Body of pancreas (tissue), 4 donors: ENCODE data around the gene MON1A. TPM values are rescaled to one million over a fixed set of nuclear protein-coding genes. Genes with fewer than 3 reads are reported as not detected.

Experiments
- ATAC-seq: fragments of 150-250 bp; one replicate; pipeline ENCODE4 v1.9.1; 2016
- DNase-seq, 4 donors: peaks; one replicate each; pipeline ENCODE4 v3.0.0-alpha.2; 2019
- H3K27ac ChIP-seq, 4 donors: fragments of 200-600 bp; sonication (generic); 1 replicate in 3 of 4; 2 replicates in 1 of 4; pipeline versions ENCODE4 v1.5.1 to v1.6.1; 2016 to 2019; ENCODE audit warnings: mild to moderate bottlenecking in 1 of 4, mixed read lengths in 1 of 4, moderate library complexity in 1 of 4
- H3K27me3 ChIP-seq, 2 donors: fragments of 200-600 bp; sonication (generic); one replicate each; pipeline ENCODE4 v1.6.0; 2016; ENCODE audit warnings: mild to moderate bottlenecking in 1 of 2
- H3K36me3 ChIP-seq, 2 donors: fragments of 200-600 bp; sonication (generic); replicated peaks in 1 of 2; 2 replicates each; pipeline ENCODE4 v1.5.1; 2016; ENCODE audit warnings: low read depth in 2 of 2; ENCODE audit not compliant: insufficient read depth in 1 of 2
- H3K4me1 ChIP-seq: fragments of 200-600 bp; sonication (generic); one replicate; pipeline ENCODE4 v1.6.0; 2016
- H3K4me3 ChIP-seq, 2 donors: fragments of 200-600 bp; sonication (generic); 1 replicate in 1 of 2; 2 replicates in 1 of 2; pipeline ENCODE4 v1.5.1; 2016 to 2019
- H3K9me3 ChIP-seq, 3 donors: fragments of 200-600 bp; sonication (generic); 1 replicate in 2 of 3; 2 replicates in 1 of 3; pipeline ENCODE4 v1.5.1; 2016
- CTCF ChIP-seq, 7 experiments: fragments of 450-650 bp in 4 of 7; fragments of 200-600 bp in 3 of 7; sonication (generic) in 3 of 7; IDR thresholded peaks; one replicate each; pipeline ENCODE4 v1.5.1; 2016 to 2019; ENCODE audit warnings: antibody characterized with exemption in 7 of 7
- POLR2A ChIP-seq, 3 donors: fragments of 450-650 bp; IDR thresholded peaks; one replicate each; pipeline ENCODE4 v1.6.1; 2016; ENCODE audit warnings: antibody characterized with exemption in 3 of 3, mild to moderate bottlenecking in 2 of 3
- WGBS, 2 donors: methylation state at CpG; one replicate each; pipeline ENCODE4 v1.1.5; 2017; 5-methylcytosine and 5-hydroxymethylcytosine counted together
- intact Hi-C: fragments of 100-400 bp; cut with DNase I; formaldehyde crosslinking; loops from one replicate; pipeline ENCODE4 v1.15.1; 2023
- total RNA-seq, 2 donors: library from RNA; depleted of rRNA; stranded (reverse); fragments of >200 nt; gene quantifications; one replicate each; pipeline ENCODE4 v1.1.0, GENCODE V29; 2016

MON1A gene
- total RNA-seq, 2 donors from 2014 or later: 4.9 to 13.5 TPM

GRCh38 chr3:49967291-49967690 lies 37.7 kb upstream of the MON1A start:
- H3K27me3 ChIP-seq: no peaks in the 10 kb centered on the region
- TF ChIP-seq CTCF (IDR thresholded peaks at IDR 0.05) (no peak), POLR2A (IDR thresholded peaks at IDR 0.05) (no peak)
- no peak for ATAC-seq
- H3K9me3 ChIP-seq: no peaks in the 10 kb centered on the region
- H3K36me3 ChIP-seq: peaks cover 0 to 5% of the 10 kb centered on the region in 2 donors
- no peak for DNase-seq
- WGBS, 2 donors: 69 to 79% methylated on average over 6 of the region's 6 CpGs
- peaks cover 17% of the 10 kb centered on the region for H3K4me1 ChIP-seq
- H3K27ac ChIP-seq: no peak overlapping the region
- intact Hi-C loops: no loop called here
- H3K4me3 ChIP-seq: no peak overlapping the region

GRCh38 chr3:49966233-49966942 lies 36.8 kb upstream of the MON1A start:
- H3K4me1 ChIP-seq: peaks cover 17% of the 10 kb centered on the region
- H3K27me3 ChIP-seq: no peaks in the 10 kb centered on the region
- DNase-seq: no peak
- ATAC-seq: no peak
- H3K27ac ChIP-seq: no peak overlapping the region
- WGBS, 2 donors: 94% methylated on average over 1 of the region's 1 CpG
- peaks cover 0 to 3% of the 10 kb centered on the region in 2 donors for H3K36me3 ChIP-seq
- intact Hi-C loops: no loop called here
- H3K4me3 ChIP-seq: no peak overlapping the region
- H3K9me3 ChIP-seq: no peaks in the 10 kb centered on the region
- no peak for TF ChIP-seq POLR2A (IDR thresholded peaks at IDR 0.05)
- no peak for TF ChIP-seq CTCF (IDR thresholded peaks at IDR 0.05)

- Histone ChIP-seq H3K27ac (no peak overlapping the region), H3K27me3 (no peaks in the 10 kb centered on the region), H3K4me3 (no peak overlapping the region), H3K4me1 (peaks cover 14% of the 10 kb centered on the region), H3K36me3 (no peaks in the 10 kb centered on the region), H3K9me3 (no peaks in the 10 kb centered on the region)
- DNase-seq (no peak), ATAC-seq (no peak)
- intact Hi-C loops: no loop called here
- WGBS, 2 donors: 93 to 96% methylated on average over 3 of the region's 3 CpGs
- TF ChIP-seq POLR2A (IDR thresholded peaks at IDR 0.05) (no peak), CTCF (IDR thresholded peaks at IDR 0.05) (no peak)
Observed at GRCh38 chr3:49955636-49956035, 26.0 kb upstream of the MON1A start.

GRCh38 chr3:49952924-49953323 lies 23.3 kb upstream of the MON1A start:
- intact Hi-C loops: no loop called here
- Histone ChIP-seq H3K9me3 (no peaks in the 10 kb centered on the region), H3K4me1 (peaks cover 4% of the 10 kb centered on the region), H3K36me3 (no peaks in the 10 kb centered on the region), H3K27ac (no peak overlapping the region), H3K4me3 (no peak overlapping the region), H3K27me3 (no peaks in the 10 kb centered on the region)
- DNase-seq (no peak), ATAC-seq (no peak)
- WGBS, 2 donors: 88 to 89% methylated on average over 6 of the region's 6 CpGs
- TF ChIP-seq CTCF (IDR thresholded peaks at IDR 0.05): no peak

GRCh38 chr3:49942651-49943050 lies 13.0 kb upstream of the MON1A start:
- ATAC-seq (no peak), DNase-seq (no peak)
- 69 to 77% methylated on average over 2 of the region's 2 CpGs for WGBS, 2 donors
- intact Hi-C loops: no loop called here
- Histone ChIP-seq H3K36me3 (no peaks in the 10 kb centered on the region), H3K4me1 (peaks cover 15% of the 10 kb centered on the region), H3K27me3 (no peaks in the 10 kb centered on the region), H3K27ac (no peak overlapping the region), H3K4me3 (no peak overlapping the region), H3K9me3 (no peaks in the 10 kb centered on the region)
- TF ChIP-seq POLR2A (IDR thresholded peaks at IDR 0.05): no peak
- TF ChIP-seq CTCF (IDR thresholded peaks at IDR 0.05): no peak
